ENCODE measurements around the gene CACNG4. TPM values are rescaled to one million over a fixed set of nuclear protein-coding genes. Genes with fewer than 3 reads are reported as not detected.

Gene CACNG4
- total and polyA plus RNA-seq, 9 of the 15 experiments (the other 6 are each of a cell fraction or from before 2014, with no cell fraction given), result 0.07 TPM; not detected in 8

- no peak for TF ChIP-seq CUX1 (CRISPR knock-in tag; IDR thresholded peaks at IDR 0.05)
Observed at GRCh38 chr17:67027031-67027628, 62.6 kb downstream of the CACNG4 start (continued).

- intact Hi-C loops (cut with micrococcal nuclease) (no loop called here), in situ Hi-C loops (cut with MboI) (no loop called here)
- POLR2A ChIA-PET, result interaction anchor here (0.6 kb wide), 1 partner anchor 1381 kb away, joined by 3 read pairs; no protein-coding TSS in a partner anchor
- CTCF ChIA-PET (ENCODE audit: low intra/inter-chr PET ratio), result no interaction called here
- BruUV-seq (replicated peaks), result no TSS peak
- ATAC-seq, result no peak
- Histone ChIP-seq H3K4me3 (no peak overlapping the region), H2AFZ (ENCODE audit: low read depth, low read length) (no peak overlapping the region), H3K9ac (ENCODE audit: insufficient read depth in 1 of 2, low read depth in 2 of 2, low read length in 2 of 2) (no peak overlapping the region), H3K9me1 (ENCODE audit: control insufficient read depth, insufficient read depth, low read length) (no peaks in the 10 kb centered on the region), H3K27me3 (ENCODE audit: control insufficient read depth in 2 of 2, insufficient read depth in 2 of 2, low read length in 2 of 2) (peaks cover 54 to 89% of the 10 kb centered on the region in 2 experiments), H4K20me1 (replicated peaks; ENCODE audit: control insufficient read depth, insufficient read depth, low read length) (no peaks in the 10 kb centered on the region), H3K79me2 (ENCODE audit: control insufficient read depth, insufficient read depth, low read length) (no peaks in the 10 kb centered on the region), H3K4me1 (replicated peaks in 1 of 2; ENCODE audit: control insufficient read depth in 2 of 2, insufficient read depth in 2 of 2, low read length in 2 of 2) (peaks cover 0 to 4% of the 10 kb centered on the region in 2 experiments; a peak in 1 of 5 replicates), H3K4me2 (ENCODE audit: insufficient read depth, low read length) (no peak overlapping the region), H3K9me3 (replicated peaks; ENCODE audit: control insufficient read depth, insufficient read depth, low read depth, low read length) (no peaks in the 10 kb centered on the region), H3K27ac (ENCODE audit: extremely low read depth, low read depth, low read length) (no peak overlapping the region), H3K36me3 (ENCODE audit: control insufficient read depth, insufficient read depth, low read length) (no peaks in the 10 kb centered on the region)
- DNase-seq (ENCODE audit: extremely low read depth in 1 of 4, low spot score in 3 of 4), result no peak
- no peak for FAIRE-seq
- 19% methylated on average over 19 of the region's 21 CpGs for WGBS (ENCODE audit: insufficient coverage, low coverage, missing lambda C conversion rate)
- TF ChIP-seq ZNF589 (CRISPR knock-in tag; IDR thresholded peaks at IDR 0.05; ENCODE audit: low read depth) (no peak), SMARCE1 (IDR thresholded peaks at IDR 0.05) (no peak), JUND (IDR thresholded peaks at IDR 0.05; ENCODE audit: borderline replicate concordance, low read depth, low read length) (no peak), JUND (tag; IDR thresholded peaks at IDR 0.05; ENCODE audit: borderline replicate concordance, low read depth, low read length) (no peak), MEF2D (tag; conservative IDR thresholded peaks at IDR 0.05; ENCODE audit: low read depth) (no peak), IFI16 (CRISPR knock-in tag; IDR thresholded peaks at IDR 0.05) (no peak), ZFP1 (CRISPR knock-in tag; IDR thresholded peaks at IDR 0.05) (no peak), ZNF77 (CRISPR knock-in tag; IDR thresholded peaks at IDR 0.05) (no peak), ZNF23 (CRISPR knock-in tag; IDR thresholded peaks at IDR 0.05) (no peak), CBX8 (IDR thresholded peaks at IDR 0.05; ENCODE audit: borderline replicate concordance, extremely low read depth, low read depth, low read length, poor library complexity, severe bottlenecking) (no peak), RFX7 (CRISPR knock-in tag; IDR thresholded peaks at IDR 0.05) (no peak), COPS2 (conservative IDR thresholded peaks at IDR 0.05) (no peak), SAFB2 (IDR thresholded peaks at IDR 0.05; ENCODE audit: borderline replicate concordance, low read depth, low read length, severe bottlenecking) (no peak), TRIM24 (IDR thresholded peaks at IDR 0.05) (no peak), KLF6 (CRISPR knock-in tag; IDR thresholded peaks at IDR 0.05; ENCODE audit: borderline replicate concordance) (no peak), ILK (tag; IDR thresholded peaks at IDR 0.05; ENCODE audit: borderline replicate concordance, low read depth) (no peak), L3MBTL2 (IDR thresholded peaks at IDR 0.05) (no peak)
Observed at GRCh38 chr17:67030641-67031040, 66.1 kb downstream of the CACNG4 start.

All from K562 (cell line).